ENCODE measurements around the gene MPP3.

GRCh38 chr17:43880420-43880991 is 47.6 kb upstream of the MPP3 start:
- TF ChIP-seq EP300 (IDR thresholded peaks at IDR 0.05) (no peak), CTCF (IDR thresholded peaks at IDR 0.05) (no peak)

Data from ovary (tissue), 3 donors.